K562 (cell line): ENCODE results near the gene CDH16. TPM values are rescaled to one million over a fixed set of nuclear protein-coding genes. Genes with fewer than 3 reads are reported as not detected.

Experiments
- ARID1B ChIP-seq: fragments of 450-650 bp; IDR thresholded peaks from 2 replicates; pipeline ENCODE4 v1.6.1; 2016; ENCODE audit warnings: antibody characterized with exemption, mild to moderate bottlenecking, inconsistent platforms
- ARNT ChIP-seq, 2 experiments: fragments of 450-650 bp; IDR thresholded peaks; 2 replicates each; pipeline ENCODE4 v1.6.1; 2016; ENCODE audit warnings: mild to moderate bottlenecking in 1 of 2
- ATF1 ChIP-seq, 2 experiments: fragments of 450-650 bp in 1 of 2; IDR thresholded peaks; 2 replicates each; pipeline ENCODE4 v1.6.1; 2016; ENCODE audit warnings: missing compliant biosample characterization in 1 of 2, missing genetic modification characterization in 1 of 2
- BACH1 ChIP-seq: fragments of 200-800 bp; sonication (Bioruptor generic); IDR thresholded peaks from 2 replicates; pipeline ENCODE4 v1.6.1; 2016; ENCODE audit warnings: missing genetic modification characterization, missing compliant biosample characterization
- CBFA2T3 ChIP-seq: fragments of 450-650 bp; IDR thresholded peaks from 2 replicates; pipeline ENCODE4 v1.6.1; 2017
- CREB1 ChIP-seq, 2 experiments: sonication (generic) in 1 of 2; formaldehyde crosslinking in 1 of 2; IDR thresholded peaks; 2 replicates each; pipeline versions ENCODE4 v1.6.1 to v1.8.0; 2012 to 2022; ENCODE audit warnings: inconsistent platforms in 1 of 2, mild to moderate bottlenecking in 1 of 2, missing genetic modification reagents in 1 of 2, moderate library complexity in 1 of 2
- GTF2E2 ChIP-seq: fragments of 200-800 bp; sonication (Bioruptor generic); IDR thresholded peaks from 2 replicates; pipeline ENCODE4 v1.6.1; 2016; ENCODE audit warnings: missing genetic modification characterization, missing compliant biosample characterization
- GTF2F1 ChIP-seq: IDR thresholded peaks from 2 replicates; pipeline ENCODE4 v1.6.1; 2011; ENCODE audit warnings: low read depth, low read length, improper control_type of control experiment
- HDAC6 ChIP-seq: IDR thresholded peaks from 2 replicates; pipeline ENCODE4 v1.6.1; 2012; ENCODE audit warnings: low read depth, mild to moderate bottlenecking, control low read depth, inconsistent platforms, low read length, moderate library complexity
- HNRNPUL1 ChIP-seq: fragments of 200-400 bp; formaldehyde crosslinking; IDR thresholded peaks from 2 replicates; pipeline ENCODE4 v1.6.1; 2017; ENCODE audit warnings: low read length
- HSF4 ChIP-seq: fragments of 250-450 bp; sonication (Bioruptor Pico); IDR thresholded peaks from 2 replicates; pipeline ENCODE4 v2.1.2; 2022; ENCODE audit warnings: mild to moderate bottlenecking, moderate library complexity, borderline replicate concordance
- LEF1 ChIP-seq: fragments of 450-650 bp; IDR thresholded peaks from 2 replicates; pipeline ENCODE4 v1.6.1; 2016; ENCODE audit warnings: mild to moderate bottlenecking
- MAFF ChIP-seq: IDR thresholded peaks from 2 replicates; pipeline ENCODE4 v1.6.1; 2012; ENCODE audit warnings: low read length, improper control_type of control experiment
- MAZ ChIP-seq, 2 experiments: fragments of 450-650 bp in 1 of 2; sonication (generic) in 1 of 2; formaldehyde crosslinking; IDR thresholded peaks in 1 of 2; conservative IDR thresholded peaks in 1 of 2; 2 replicates each; pipeline versions ENCODE4 v1.4.0 to v1.5.0; 2020; ENCODE audit warnings: mild to moderate bottlenecking in 1 of 2, missing genetic modification reagents in 1 of 2
- MIER1 ChIP-seq: fragments of 450-650 bp; IDR thresholded peaks from 2 replicates; pipeline ENCODE4 v1.6.1; 2016; ENCODE audit warnings: antibody characterized with exemption, mild to moderate bottlenecking, low read depth
- NR1H2 ChIP-seq: sonication (generic); formaldehyde crosslinking; IDR thresholded peaks from 2 replicates; pipeline ENCODE4 v1.4.0; 2020; ENCODE audit warnings: mild to moderate bottlenecking, missing genetic modification reagents
- PHF21A ChIP-seq: fragments of 450-650 bp; IDR thresholded peaks from 2 replicates; pipeline ENCODE4 v1.6.1; 2017; ENCODE audit warnings: low read depth, borderline replicate concordance
- PRMT5 ChIP-seq: sonication (generic); formaldehyde crosslinking; IDR thresholded peaks from 2 replicates; pipeline ENCODE4 v1.5.0; 2020; ENCODE audit warnings: missing genetic modification reagents
- RFX1 ChIP-seq: fragments of 450-650 bp; IDR thresholded peaks from 2 replicates; pipeline ENCODE4 v1.6.1; 2016; ENCODE audit warnings: mild to moderate bottlenecking, moderate library complexity
- SMARCC2 ChIP-seq: fragments of 450-650 bp; IDR thresholded peaks from 2 replicates; pipeline ENCODE4 v1.6.1; 2017; ENCODE audit warnings: antibody characterized with exemption, moderate library complexity, mild to moderate bottlenecking, low read depth
- SRSF1 ChIP-seq: fragments of 200-400 bp; formaldehyde crosslinking; IDR thresholded peaks from 2 replicates; pipeline ENCODE4 v1.6.1; 2017; ENCODE audit warnings: mild to moderate bottlenecking, low read depth, low read length, moderate library complexity
- STAT5B ChIP-seq: fragments of 250-450 bp; sonication (Bioruptor Pico); IDR thresholded peaks from 2 replicates; pipeline ENCODE4 v1.8.0; 2021; ENCODE audit warnings: mild to moderate bottlenecking, inconsistent platforms
- ZFP36 ChIP-seq: fragments of 150-350 bp; IDR thresholded peaks from 2 replicates; pipeline ENCODE4 v1.6.1; 2018; ENCODE audit warnings: low read length, low read depth; ENCODE audit not compliant: partially characterized antibody
- ZNF133 ChIP-seq: fragments of 250-450 bp; sonication (Bioruptor Pico); IDR thresholded peaks from 2 replicates; pipeline ENCODE4 v1.4.0; 2020; ENCODE audit warnings: mild to moderate bottlenecking
- ZNF217 ChIP-seq: sonication (generic); formaldehyde crosslinking; IDR thresholded peaks from 2 replicates; pipeline ENCODE4 v1.8.0; 2022; ENCODE audit warnings: mild to moderate bottlenecking, missing genetic modification reagents
- ZNF584 ChIP-seq: fragments of 200-800 bp; sonication (Bioruptor generic); IDR thresholded peaks from 2 replicates; pipeline ENCODE4 v1.6.1; 2016; ENCODE audit warnings: low read depth, mild to moderate bottlenecking, missing genetic modification characterization, missing compliant biosample characterization
- ZNF77 ChIP-seq: fragments of 250-450 bp; sonication (Bioruptor Pico); IDR thresholded peaks from 2 replicates; pipeline ENCODE4 v1.5.0; 2020
- polyA plus RNA-seq, 8 experiments: library from polyadenylated mRNA; depleted of rRNA in 4 of 8; stranded (reverse) in 5 of 8; unstranded in 3 of 8; fragments of >200 nt; fragmentation: Nextera tagmentation in 2 of 8; fragmentation: Illumina TruSeq in 1 of 8; extraction: Ambion mirVana in 2 of 8; extraction: Trizol in 1 of 8; gene quantifications; 2 replicates each; pipeline versions ENCODE4 v1.2.1 to v1.2.3, GENCODE V29; 2011 to 2014; ENCODE audit warnings: inconsistent platforms in 1 of 8, missing spikeins in 1 of 8
- total RNA-seq, 7 experiments: library from RNA; depleted of rRNA in 6 of 7; stranded (reverse); fragments of >200 nt in 6 of 7; fragmentation: Illumina TruSeq in 2 of 7; extraction: Trizol in 2 of 7; gene quantifications; 2 replicates each; pipeline versions ENCODE4 v1.2.1 to v1.2.3, GENCODE V29; 2011 to 2021; ENCODE audit warnings: low replicate concordance in 1 of 7
- TF ChIP-seq, protein P1 (sequence below): fragments of 250-450 bp; sonication (Bioruptor Pico); IDR thresholded peaks from 2 replicates; pipeline ENCODE4 v1.8.0; 2021; ENCODE audit warnings: moderate library complexity, mild to moderate bottlenecking, inconsistent platforms
- TF ChIP-seq, protein P2 (sequence below): fragments of 250-450 bp; sonication (Bioruptor Pico); IDR thresholded peaks from 2 replicates; pipeline ENCODE4 v1.4.0; 2020; ENCODE audit warnings: mild to moderate bottlenecking
- TF ChIP-seq, protein P3 (sequence below): sonication (generic); formaldehyde crosslinking; IDR thresholded peaks from 2 replicates; pipeline ENCODE4 v1.5.0; 2020; ENCODE audit warnings: missing genetic modification reagents

The CDH16 gene
- total and polyA plus RNA-seq, 9 of the 15 experiments (the other 6 are each of a cell fraction or from before 2014, with no cell fraction given) = not detected

DNA sequence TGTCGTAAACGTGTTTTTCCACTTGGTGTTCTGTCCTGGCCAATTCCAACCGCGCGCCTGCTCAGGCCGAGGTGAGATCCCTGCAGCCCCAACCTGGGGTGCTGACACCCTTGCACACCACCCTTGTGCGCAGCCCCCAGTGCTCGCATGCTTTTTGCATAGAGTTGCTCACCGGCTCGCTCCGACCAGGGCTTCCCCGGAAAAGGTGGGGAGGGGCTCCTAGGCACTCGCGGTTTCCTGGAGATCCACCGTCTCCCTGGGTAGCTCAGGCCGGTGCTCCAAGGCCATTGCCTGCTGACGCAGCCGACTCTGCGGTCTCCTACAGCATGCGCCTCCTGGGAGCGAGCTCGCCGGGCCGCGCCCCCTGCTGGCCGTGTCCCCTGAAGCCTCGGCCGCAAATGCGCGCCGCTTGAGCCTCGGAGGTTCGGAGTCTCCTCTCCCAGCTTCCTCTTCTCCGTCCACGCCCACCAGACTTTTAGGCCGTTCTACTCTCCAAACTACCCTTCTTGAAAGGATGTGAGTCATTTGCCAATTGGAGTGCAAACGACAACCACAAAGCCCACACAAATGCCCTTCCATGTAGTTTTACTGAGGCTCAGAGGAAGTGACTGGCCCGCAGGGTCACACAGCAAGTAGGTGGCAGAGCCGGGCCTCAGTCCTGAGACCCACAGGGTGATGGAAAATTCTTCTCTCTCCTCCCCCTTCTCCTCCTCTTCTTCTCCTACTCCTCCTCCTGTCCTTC is 45.6 kb downstream of the CDH16 start (continued):
- TF ChIP-seq MAZ (CRISPR knock-in tag; conservative IDR thresholded peaks at IDR 0.05 in 1 of 2, IDR thresholded peaks at IDR 0.05 in 1 of 2) (peak; percentile 72 to 89), HNRNPUL1 (no peak), ZNF584 (no peak), SRSF1 (no peak), GTF2E2 (tag) (no peak), NR1H2 (no peak), RFX1 (no peak), HDAC6 (no peak), PHF21A (no peak), PRMT5 (CRISPR knock-in tag) (no peak), ATF1 (CRISPR knock-in tag; IDR thresholded peaks at IDR 0.05) (no peak), ATF1 (tag; IDR thresholded peaks at IDR 0.05) (peak; percentile 88), CREB1 (IDR thresholded peaks at IDR 0.05) (peak; percentile 46), CREB1 (CRISPR knock-in tag; IDR thresholded peaks at IDR 0.05) (peak; percentile 57; the same call in 1 of the 2 replicates), LEF1 (peak; percentile 44), MAFF (no peak), ZFP36 (peak; percentile 79), ZNF77 (CRISPR knock-in tag) (no peak), MIER1 (no peak), ZNF217 (no peak), HSF4 (no peak), GTF2F1 (no peak), ARNT (IDR thresholded peaks at IDR 0.05) (0 out of 4 replicates have a peak, but pooled peaks of 1 of the 2 experiments have one; percentile 32), ARID1B (peak; percentile 60), BACH1 (tag) (no peak), CBFA2T3 (no peak), SMARCC2 (no peak; the same call in 1 of the 2 replicates), ZNF133 (no peak), STAT5B (no peak)
- TF ChIP-seq, protein P1, sequence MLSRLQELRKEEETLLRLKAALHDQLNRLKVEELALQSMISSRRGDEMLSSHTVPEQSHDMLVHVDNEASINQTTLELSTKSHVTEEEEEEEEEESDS (CRISPR knock-in tag) = no peak
- TF ChIP-seq, protein P2, sequence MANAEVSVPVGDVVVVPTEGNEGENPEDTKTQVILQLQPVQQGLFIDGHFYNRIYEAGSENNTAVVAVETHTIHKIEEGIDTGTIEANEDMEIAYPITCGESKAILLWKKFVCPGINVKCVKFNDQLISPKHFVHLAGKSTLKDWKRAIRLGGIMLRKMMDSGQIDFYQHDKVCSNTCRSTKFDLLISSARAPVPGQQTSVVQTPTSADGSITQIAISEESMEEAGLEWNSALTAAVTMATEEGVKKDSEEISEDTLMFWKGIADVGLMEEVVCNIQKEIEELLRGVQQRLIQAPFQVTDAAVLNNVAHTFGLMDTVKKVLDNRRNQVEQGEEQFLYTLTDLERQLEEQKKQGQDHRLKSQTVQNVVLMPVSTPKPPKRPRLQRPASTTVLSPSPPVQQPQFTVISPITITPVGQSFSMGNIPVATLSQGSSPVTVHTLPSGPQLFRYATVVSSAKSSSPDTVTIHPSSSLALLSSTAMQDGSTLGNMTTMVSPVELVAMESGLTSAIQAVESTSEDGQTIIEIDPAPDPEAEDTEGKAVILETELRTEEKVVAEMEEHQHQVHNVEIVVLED (CRISPR knock-in tag) = no peak
- TF ChIP-seq, protein P3, sequence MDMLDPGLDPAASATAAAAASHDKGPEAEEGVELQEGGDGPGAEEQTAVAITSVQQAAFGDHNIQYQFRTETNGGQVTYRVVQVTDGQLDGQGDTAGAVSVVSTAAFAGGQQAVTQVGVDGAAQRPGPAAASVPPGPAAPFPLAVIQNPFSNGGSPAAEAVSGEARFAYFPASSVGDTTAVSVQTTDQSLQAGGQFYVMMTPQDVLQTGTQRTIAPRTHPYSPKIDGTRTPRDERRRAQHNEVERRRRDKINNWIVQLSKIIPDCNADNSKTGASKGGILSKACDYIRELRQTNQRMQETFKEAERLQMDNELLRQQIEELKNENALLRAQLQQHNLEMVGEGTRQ (CRISPR knock-in tag) = no peak
